K562 treated with DMSO at 1 percent for 12 hours (cell line): ENCODE measurements around the gene FAM200C. TPM values are rescaled to one million over a fixed set of nuclear protein-coding genes. Genes with fewer than 3 reads are reported as not detected.

Experiments used
- total RNA-seq: library from RNA; unstranded; fragments of 300-600 nt; gene quantifications from 2 replicates; pipeline ENCODE4 v1.2.3, GENCODE V29; 2022; ENCODE audit not compliant: insufficient read depth

FAM200C gene
- total RNA-seq, result 2.3 and 4.6 TPM in 2 replicates

GRCh38 chr5:160399402-160400353, at the start of gene FAM200C:
TSS of gene FAM200C (minus strand) at chr5:160400054. CDS start at chr5:160395490, 4,564 bp downstream.

GRCh38 chr5:160421625-160422258, 21.9 kb upstream of the FAM200C start, which contains the start of gene PTTG1:
TSS of gene PTTG1 (plus strand) at chr5:160421855. CDS start at chr5:160422313, 458 bp downstream.

GRCh38 chr5:160418561-160419457, 19.0 kb upstream of the FAM200C start, which contains the start of gene SLU7:
TSS of gene SLU7 (minus strand) at chr5:160419081. CDS start at chr5:160415294, 3,787 bp downstream.

GRCh38 chr5:160369990-160370712, 29.7 kb downstream of the FAM200C start, which contains the start of gene C1QTNF2:
TSS of gene C1QTNF2 (minus strand) at chr5:160370626. CDS start at chr5:160355011, 15,615 bp downstream.

Other genes starting within 250 kb of the FAM200C start
- gene FABP6, start 170.5 kb downstream of the FAM200C start, total RNA-seq, result not detected in 2 replicates
- gene CCNJL, start 87.5 kb downstream of the FAM200C start, total RNA-seq, result not detected in 2 replicates
- 0.26 TPM in 1 of 2 replicates, not detected in the other for gene C1QTNF2, start 29.4 kb downstream of the FAM200C start, total RNA-seq
- 73.5 and 74.4 TPM in 2 replicates for gene SLU7, start 19.0 kb upstream of the FAM200C start, total RNA-seq
- 317 and 367 TPM in 2 replicates for gene PTTG1, start 21.8 kb upstream of the FAM200C start, total RNA-seq